H9 (cell line): ENCODE results near the gene MYH11. TPM values are rescaled to one million over a fixed set of nuclear protein-coding genes. Genes with fewer than 3 reads are reported as not detected.

Experiments
- DNase-seq: peaks from one replicate; pipeline ENCODE4 v3.0.0-alpha.2; 2017
- H2AFZ ChIP-seq: one replicate; pipeline ENCODE4 v1.6.1; 2013; ENCODE audit warnings: mild to moderate bottlenecking, low read length, control low read depth, moderate library complexity
- H2AK5ac ChIP-seq: 2 replicates; pipeline ENCODE4 v1.6.1; 2013; ENCODE audit warnings: low read length, control low read depth, mixed read lengths; ENCODE audit not compliant: insufficient read length
- H2BK120ac ChIP-seq: one replicate; pipeline ENCODE4 v1.6.1; 2013; ENCODE audit warnings: low read depth, mild to moderate bottlenecking, low read length, control low read depth, inconsistent platforms; ENCODE audit not compliant: poor library complexity, severe bottlenecking
- H2BK12ac ChIP-seq: 2 replicates; pipeline ENCODE4 v1.6.1; 2013; ENCODE audit warnings: low read length, control low read depth, mixed read lengths, low read depth; ENCODE audit not compliant: insufficient read length
- H2BK15ac ChIP-seq: 2 replicates; pipeline ENCODE4 v1.6.1; 2013; ENCODE audit warnings: low read depth, low read length, control low read depth
- H2BK20ac ChIP-seq: one replicate; pipeline ENCODE4 v1.6.1; 2013; ENCODE audit warnings: low read depth, mild to moderate bottlenecking, low read length, control low read depth, inconsistent platforms; ENCODE audit not compliant: poor library complexity, severe bottlenecking
- H2BK5ac ChIP-seq: 2 replicates; pipeline ENCODE4 v1.6.1; 2013; ENCODE audit warnings: low read length, control low read depth, mixed read lengths; ENCODE audit not compliant: insufficient read length
- H3K14ac ChIP-seq: 2 replicates; pipeline ENCODE4 v1.6.1; 2013; ENCODE audit warnings: low read length, control low read depth; ENCODE audit not compliant: insufficient read depth
- H3K18ac ChIP-seq: 2 replicates; pipeline ENCODE4 v1.6.1; 2013; ENCODE audit warnings: low read depth, mild to moderate bottlenecking, mixed read lengths, low read length, control low read depth; ENCODE audit not compliant: insufficient read length
- H3K23ac ChIP-seq: 2 replicates; pipeline ENCODE4 v1.6.1; 2013; ENCODE audit warnings: low read length, control low read depth, mixed read lengths, low read depth; ENCODE audit not compliant: insufficient read length
- H3K23me2 ChIP-seq: 2 replicates; pipeline ENCODE4 v1.6.1; 2013; ENCODE audit warnings: low read depth, mild to moderate bottlenecking, mixed read lengths, low read length, control low read depth; ENCODE audit not compliant: insufficient read length, poor library complexity, severe bottlenecking
- H3K27ac ChIP-seq: 2 replicates; pipeline ENCODE4 v1.5.1; 2013; ENCODE audit warnings: low read length, control low read depth, mixed read lengths, low read depth; ENCODE audit not compliant: insufficient read length
- H3K27me3 ChIP-seq: 2 replicates; pipeline ENCODE4 v1.6.1; 2013; ENCODE audit warnings: low read length, control low read depth, inconsistent platforms; ENCODE audit not compliant: insufficient read depth
- H3K4ac ChIP-seq: 2 replicates; pipeline ENCODE4 v1.6.1; 2013; ENCODE audit warnings: low read depth, mild to moderate bottlenecking, control low read depth, inconsistent platforms, low read length, moderate library complexity
- H3K4me1 ChIP-seq: 2 replicates; pipeline ENCODE4 v1.6.1; 2013; ENCODE audit warnings: low read length, control low read depth, inconsistent platforms; ENCODE audit not compliant: insufficient read depth
- H3K4me2 ChIP-seq: 2 replicates; pipeline ENCODE4 v1.6.1; 2013; ENCODE audit warnings: low read length, control low read depth, mixed read lengths; ENCODE audit not compliant: insufficient read length, insufficient read depth
- H3K56ac ChIP-seq: 2 replicates; pipeline ENCODE4 v1.6.1; 2013; ENCODE audit warnings: low read depth, mild to moderate bottlenecking, mixed read lengths, low read length, control low read depth; ENCODE audit not compliant: insufficient read length
- H3K79me1 ChIP-seq: 2 replicates; pipeline ENCODE4 v1.6.1; 2013; ENCODE audit warnings: low read depth, mild to moderate bottlenecking, moderate library complexity, low read length, control low read depth, inconsistent platforms; ENCODE audit not compliant: insufficient read depth, poor library complexity, severe bottlenecking
- H3K79me2 ChIP-seq: 2 replicates; pipeline ENCODE4 v1.6.1; 2013; ENCODE audit warnings: low read length, control low read depth, inconsistent platforms; ENCODE audit not compliant: insufficient read depth
- H3K9ac ChIP-seq: 2 replicates; pipeline ENCODE4 v1.6.1; 2013; ENCODE audit warnings: low read length, control low read depth, mixed read lengths; ENCODE audit not compliant: insufficient read length; ENCODE audit errors: extremely low read depth
- H3K9me3 ChIP-seq: one replicate; pipeline ENCODE4 v1.6.1; 2013; ENCODE audit warnings: low read depth, low read length, inconsistent platforms; ENCODE audit not compliant: control insufficient read depth
- H3T11ph ChIP-seq: one replicate; pipeline ENCODE4 v1.6.1; 2013; ENCODE audit warnings: mild to moderate bottlenecking, low read length, control low read depth, inconsistent platforms
- H4K20me1 ChIP-seq: one replicate; pipeline ENCODE4 v1.6.1; 2013; ENCODE audit not compliant: control insufficient read depth, insufficient read length, insufficient read depth
- H4K5ac ChIP-seq: 2 replicates; pipeline ENCODE4 v1.6.1; 2013; ENCODE audit warnings: low read depth, mild to moderate bottlenecking, mixed read lengths, low read length, control low read depth; ENCODE audit not compliant: insufficient read length
- H4K8ac ChIP-seq: replicated peaks from 2 replicates; pipeline ENCODE4 v1.6.1; 2013; ENCODE audit warnings: low read length, control low read depth, mixed read lengths, low read depth; ENCODE audit not compliant: insufficient read length
- H4K91ac ChIP-seq: 2 replicates; pipeline ENCODE4 v1.6.1; 2013; ENCODE audit warnings: low read depth, mild to moderate bottlenecking, moderate library complexity, mixed read lengths, low read length, control low read depth; ENCODE audit not compliant: insufficient read length
- H3K27ac Mint-ChIP-seq, 3 experiments: 2 replicates in 2 of 3; 3 replicates in 1 of 3; pipeline ENCODE4 v1.8.0; 2020 to 2021; ENCODE audit warnings: mixed read lengths in 3 of 3, mild to moderate bottlenecking in 1 of 3, moderate library complexity in 1 of 3
- H3K27me3 Mint-ChIP-seq: 2 replicates; pipeline ENCODE4 v1.8.0; 2021; ENCODE audit warnings: low read depth, mild to moderate bottlenecking, moderate library complexity, mixed read lengths
- H3K36me3 Mint-ChIP-seq, 3 experiments: 2 replicates in 2 of 3; 3 replicates in 1 of 3; pipeline ENCODE4 v1.8.0; 2020 to 2021; ENCODE audit warnings: low read depth in 3 of 3, mixed read lengths in 3 of 3; ENCODE audit not compliant: insufficient read depth in 1 of 3
- H3K4me1 Mint-ChIP-seq, 2 experiments: 2 replicates each; pipeline ENCODE4 v1.8.0; 2020; ENCODE audit warnings: mixed read lengths in 2 of 2
- H3K4me3 Mint-ChIP-seq, 2 experiments: 2 replicates in 1 of 2; 3 replicates in 1 of 2; pipeline ENCODE4 v1.8.0; 2020 to 2021; ENCODE audit warnings: mild to moderate bottlenecking in 2 of 2, mixed read lengths in 2 of 2, moderate library complexity in 1 of 2
- H3K9me3 Mint-ChIP-seq, 2 experiments: 2 replicates in 1 of 2; 3 replicates in 1 of 2; pipeline ENCODE4 v1.8.0; 2020; ENCODE audit warnings: mild to moderate bottlenecking in 2 of 2, mixed read lengths in 2 of 2, moderate library complexity in 1 of 2
- WGBS: extraction: QIAGEN DNeasy Blood & Tissue Kit; methylation state at CpG from one replicate; pipeline ENCODE4 v1.1.7; 2013; ENCODE audit warnings: missing lambda C conversion rate, low lambda C conversion rate, mixed read lengths; ENCODE audit not compliant: insufficient read length; ENCODE audit errors: extremely low coverage; 5-methylcytosine and 5-hydroxymethylcytosine counted together
- total RNA-seq: library from RNA; stranded (reverse); gene quantifications from 2 replicates; pipeline ENCODE4 v1.2.1, GENCODE V29; 2021
- TF ChIP-seq, protein P1 (sequence below): fragments of 200-600 bp; sonication (generic); conservative IDR thresholded peaks from 3 replicates; pipeline ENCODE4 v1.8.0; 2021; ENCODE audit warnings: antibody characterized with exemption, mild to moderate bottlenecking

Gene MYH11
- total RNA-seq, 1 experiment from 2014 or later, result 0.42 TPM

- H3K4me1 Mint-ChIP-seq, result peaks cover 0 to 3% of the 10 kb centered on the region in 2 experiments; a peak in 2 of 4 replicates
- TF ChIP-seq, protein P1, sequence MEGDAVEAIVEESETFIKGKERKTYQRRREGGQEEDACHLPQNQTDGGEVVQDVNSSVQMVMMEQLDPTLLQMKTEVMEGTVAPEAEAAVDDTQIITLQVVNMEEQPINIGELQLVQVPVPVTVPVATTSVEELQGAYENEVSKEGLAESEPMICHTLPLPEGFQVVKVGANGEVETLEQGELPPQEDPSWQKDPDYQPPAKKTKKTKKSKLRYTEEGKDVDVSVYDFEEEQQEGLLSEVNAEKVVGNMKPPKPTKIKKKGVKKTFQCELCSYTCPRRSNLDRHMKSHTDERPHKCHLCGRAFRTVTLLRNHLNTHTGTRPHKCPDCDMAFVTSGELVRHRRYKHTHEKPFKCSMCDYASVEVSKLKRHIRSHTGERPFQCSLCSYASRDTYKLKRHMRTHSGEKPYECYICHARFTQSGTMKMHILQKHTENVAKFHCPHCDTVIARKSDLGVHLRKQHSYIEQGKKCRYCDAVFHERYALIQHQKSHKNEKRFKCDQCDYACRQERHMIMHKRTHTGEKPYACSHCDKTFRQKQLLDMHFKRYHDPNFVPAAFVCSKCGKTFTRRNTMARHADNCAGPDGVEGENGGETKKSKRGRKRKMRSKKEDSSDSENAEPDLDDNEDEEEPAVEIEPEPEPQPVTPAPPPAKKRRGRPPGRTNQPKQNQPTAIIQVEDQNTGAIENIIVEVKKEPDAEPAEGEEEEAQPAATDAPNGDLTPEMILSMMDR, result no peak
- H3K56ac ChIP-seq, result no peak overlapping the region
- H3K23me2 ChIP-seq, result no peaks in the 10 kb centered on the region
- no peaks in the 10 kb centered on the region for H3K9me3 ChIP-seq
- peaks cover 16 to 53% (median 53%) of the 10 kb centered on the region in 3 experiments; a peak in 6 of 7 replicates for H3K36me3 Mint-ChIP-seq
- no peak overlapping the region for H3K27ac ChIP-seq
- H3K4me1 ChIP-seq, result no peaks in the 10 kb centered on the region
- no peak overlapping the region for H3K23ac ChIP-seq
- no peak overlapping the region for H2AFZ ChIP-seq
- peaks cover 4% of the 10 kb centered on the region; the same call in 1 of the 2 replicates for H3K79me2 ChIP-seq
- no peak overlapping the region for H3K9ac ChIP-seq
- H3K4me2 ChIP-seq, result no peak overlapping the region
- WGBS, result no CpG with 5 or more reads among the region's 13 CpGs
- H2BK5ac ChIP-seq, result no peak overlapping the region
- H3K79me1 ChIP-seq, result peaks cover 2% of the 10 kb centered on the region
- H3K4ac ChIP-seq, result no peak overlapping the region
- H3K27me3 Mint-ChIP-seq, result no peaks in the 10 kb centered on the region
- no peak for DNase-seq
- H3T11ph ChIP-seq, result no peak overlapping the region
- H2BK120ac ChIP-seq, result no peak overlapping the region
- H2AK5ac ChIP-seq, result no peak overlapping the region
- no peak overlapping the region for H4K91ac ChIP-seq
- no peaks in the 10 kb centered on the region for H4K20me1 ChIP-seq
- no peak overlapping the region for H3K14ac ChIP-seq
- H3K18ac ChIP-seq, result no peak overlapping the region
- no peak overlapping the region for H2BK20ac ChIP-seq
- H3K27me3 ChIP-seq, result no peaks in the 10 kb centered on the region
- no peak overlapping the region for H3K27ac Mint-ChIP-seq
- H4K5ac ChIP-seq, result no peak overlapping the region
- no peak overlapping the region for H3K4me3 Mint-ChIP-seq
- no peaks in the 10 kb centered on the region for H3K9me3 Mint-ChIP-seq
- no peak overlapping the region for H2BK15ac ChIP-seq
- no peak overlapping the region for H2BK12ac ChIP-seq
- H4K8ac ChIP-seq, result no peak overlapping the region
Measured at GRCh38 chr16:15881794-15882379, 25.1 kb upstream of the MYH11 start.
